HepG2 (cell line): ENCODE data around the gene GATC. TPM values are rescaled to one million over a fixed set of nuclear protein-coding genes. Genes with fewer than 3 reads are reported as not detected.

ENCODE experiments used
- ASH2L ChIP-seq: fragments of 300-600, 200-600 bp; sonication (generic); IDR thresholded peaks from 2 replicates; pipeline ENCODE4 v1.7.0; 2017; ENCODE audit warnings: low read depth, mild to moderate bottlenecking, moderate library complexity, mixed read lengths, low read length; ENCODE audit not compliant: insufficient read length
- CEBPB ChIP-seq: IDR thresholded peaks from 2 replicates; pipeline ENCODE4 v1.6.1; 2011; ENCODE audit warnings: low read depth, low read length, improper control_type of control experiment, borderline replicate concordance
- CHD2 ChIP-seq: IDR thresholded peaks from 2 replicates; pipeline ENCODE4 v1.6.1; 2011; ENCODE audit warnings: low read depth, low read length, improper control_type of control experiment
- DR1 ChIP-seq: sonication (generic); formaldehyde crosslinking; IDR thresholded peaks from 2 replicates; pipeline ENCODE4 v1.8.0; 2021; ENCODE audit warnings: mild to moderate bottlenecking, missing genetic modification reagents, inconsistent platforms
- FOXK1 ChIP-seq: sonication (generic); formaldehyde crosslinking; IDR thresholded peaks from 2 replicates; pipeline ENCODE4 v1.4.0; 2020; ENCODE audit warnings: low read depth, missing genetic modification reagents, borderline replicate concordance
- HHEX ChIP-seq: IDR thresholded peaks from 2 replicates; pipeline ENCODE4 v1.6.1; 2016; ENCODE audit warnings: control low read depth
- HOXD1 ChIP-seq: sonication (generic); formaldehyde crosslinking; IDR thresholded peaks from 2 replicates; pipeline ENCODE4 v1.5.0; 2020; ENCODE audit warnings: missing genetic modification reagents
- IKZF1 ChIP-seq: fragments of 450-650 bp; IDR thresholded peaks from 2 replicates; pipeline ENCODE4 v1.7.1; 2016
- JUNB ChIP-seq: sonication (generic); formaldehyde crosslinking; IDR thresholded peaks from 2 replicates; pipeline ENCODE4 v1.8.0; 2022; ENCODE audit warnings: missing genetic modification reagents, mild to moderate bottlenecking, borderline replicate concordance
- KLF11 ChIP-seq: IDR thresholded peaks from 2 replicates; pipeline ENCODE4 v1.6.1; 2016; ENCODE audit warnings: missing compliant biosample characterization
- KLF6 ChIP-seq: IDR thresholded peaks from 2 replicates; pipeline ENCODE4 v1.8.0; 2016; ENCODE audit warnings: missing biosample characterization, missing genetic modification reagents
- PHF8 ChIP-seq: sonication (generic); formaldehyde crosslinking; IDR thresholded peaks from 2 replicates; pipeline ENCODE4 v1.5.0; 2020; ENCODE audit warnings: missing genetic modification reagents
- POLR2A ChIP-seq, 2 experiments: IDR thresholded peaks; 2 replicates each; pipeline ENCODE4 v1.6.1; 2011; ENCODE audit warnings: low read depth in 2 of 2, low read length in 2 of 2, mild to moderate bottlenecking in 1 of 2, moderate library complexity in 1 of 2; ENCODE audit not compliant: insufficient read depth in 1 of 2
- RFXAP ChIP-seq: sonication (generic); formaldehyde crosslinking; IDR thresholded peaks from 2 replicates; pipeline ENCODE4 v1.4.0; 2020; ENCODE audit warnings: missing genetic modification reagents, borderline replicate concordance
- SUZ12 ChIP-seq: fragments of 150-350 bp; IDR thresholded peaks from 2 replicates; pipeline ENCODE4 v1.6.1; 2014; ENCODE audit warnings: low read depth, low read length
- TFDP1 ChIP-seq: IDR thresholded peaks from 2 replicates; pipeline ENCODE4 v1.6.1; 2016; ENCODE audit warnings: missing compliant biosample characterization, missing genetic modification reagents, borderline replicate concordance
- TOPORS ChIP-seq: sonication (generic); formaldehyde crosslinking; IDR thresholded peaks from 2 replicates; pipeline ENCODE4 v1.8.0; 2023; ENCODE audit warnings: mild to moderate bottlenecking, missing genetic modification reagents
- TRAFD1 ChIP-seq: sonication (generic); formaldehyde crosslinking; IDR thresholded peaks from 2 replicates; pipeline ENCODE4 v1.5.1; 2020; ENCODE audit warnings: missing genetic modification reagents, mild to moderate bottlenecking, borderline replicate concordance
- ZFP1 ChIP-seq: IDR thresholded peaks from 2 replicates; pipeline ENCODE4 v1.6.1; 2016
- ZFP36L1 ChIP-seq: sonication (generic); formaldehyde crosslinking; IDR thresholded peaks from 2 replicates; pipeline ENCODE4 v1.8.0; 2022; ENCODE audit warnings: mild to moderate bottlenecking, missing genetic modification reagents, moderate library complexity
- ZNF296 ChIP-seq: sonication (generic); formaldehyde crosslinking; conservative IDR thresholded peaks from 2 replicates; pipeline ENCODE4 v1.5.0; 2020; ENCODE audit warnings: mild to moderate bottlenecking, missing genetic modification reagents
- ZNF431 ChIP-seq: sonication (generic); formaldehyde crosslinking; IDR thresholded peaks from 2 replicates; pipeline ENCODE4 v1.9.0; 2022; ENCODE audit warnings: missing genetic modification reagents, low read depth, mild to moderate bottlenecking, borderline replicate concordance
- ZNF558 ChIP-seq: sonication (generic); formaldehyde crosslinking; IDR thresholded peaks from 2 replicates; pipeline ENCODE4 v1.9.0; 2022; ENCODE audit warnings: mild to moderate bottlenecking, missing genetic modification reagents, borderline replicate concordance
- ZNF768 ChIP-seq: sonication (generic); formaldehyde crosslinking; IDR thresholded peaks from 2 replicates; pipeline ENCODE4 v1.4.0; 2020; ENCODE audit warnings: missing genetic modification reagents
- ZNF83 ChIP-seq: sonication (generic); formaldehyde crosslinking; IDR thresholded peaks from 2 replicates; pipeline ENCODE4 v1.4.0; 2020; ENCODE audit warnings: missing genetic modification reagents, mild to moderate bottlenecking, borderline replicate concordance
- ZSCAN31 ChIP-seq: sonication (generic); formaldehyde crosslinking; IDR thresholded peaks from 2 replicates; pipeline ENCODE4 v1.5.0; 2020; ENCODE audit warnings: low read depth, mild to moderate bottlenecking, missing genetic modification reagents
- polyA plus RNA-seq, 8 experiments: library from polyadenylated mRNA; depleted of rRNA in 3 of 8; stranded (reverse) in 7 of 8; unstranded in 1 of 8; fragments of >200 nt; fragmentation: Illumina TruSeq in 4 of 8; extraction: Trizol in 4 of 8; gene quantifications; 2 replicates each; pipeline versions ENCODE4 v1.2.1 to v1.2.3, GENCODE V29; 2011 to 2016; ENCODE audit warnings: low read depth in 4 of 8, missing spikeins in 1 of 8, mixed read lengths in 1 of 8; ENCODE audit not compliant: insufficient read depth in 1 of 8
- total RNA-seq, 5 experiments: library from RNA; depleted of rRNA; stranded (reverse); fragments of >200 nt; fragmentation: Illumina TruSeq; extraction: Trizol; gene quantifications; 2 replicates each; pipeline ENCODE4 v1.2.3, GENCODE V29; 2016; ENCODE audit warnings: low read depth in 1 of 5
- TF ChIP-seq, protein P1 (sequence below): sonication (generic); formaldehyde crosslinking; IDR thresholded peaks from 2 replicates; pipeline ENCODE4 v1.4.0; 2020; ENCODE audit warnings: missing genetic modification reagents, borderline replicate concordance

The GATC gene
- total and polyA plus RNA-seq, 2 of the 13 experiments (the other 11 are each of a cell fraction or from before 2014, with no cell fraction given) = 17.7 to 29.7 TPM

GRCh38 chr12:120495731-120496412 lies 49.6 kb downstream of the GATC start, which contains the start of gene DYNLL1 (continued):
- TF ChIP-seq TRAFD1 (CRISPR knock-in tag) (no peak), ZNF558 (CRISPR knock-in tag) (peak; percentile 91; the same call in 1 of the 2 replicates), KLF6 (CRISPR knock-in tag) (peak; percentile 12; the same call in 1 of the 2 replicates), ZNF768 (peak; percentile 35; the same call in 1 of the 2 replicates), TFDP1 (CRISPR knock-in tag) (peak; percentile 30; the same call in 1 of the 2 replicates), RFXAP (0 out of 2 replicates have a peak, but pooled peaks have one; percentile 69), CEBPB (no peak), ZFP1 (CRISPR knock-in tag) (no peak), ZSCAN31 (CRISPR knock-in tag) (peak; percentile 51; the same call in 1 of the 2 replicates), FOXK1 (CRISPR knock-in tag) (peak; percentile 79), PHF8 (peak; percentile 69; the same call in 1 of the 2 replicates), TOPORS (CRISPR knock-in tag) (peak; percentile 73; the same call in 1 of the 2 replicates), ZNF83 (CRISPR knock-in tag) (no peak), HHEX (no peak), DR1 (CRISPR knock-in tag) (peak; percentile 97), ZNF296 (CRISPR knock-in tag) (no peak), KLF11 (CRISPR knock-in tag) (peak; percentile 66; the same call in 1 of the 2 replicates), JUNB (CRISPR knock-in tag) (no peak), ASH2L (peak; percentile 37), IKZF1 (no peak), ZNF431 (CRISPR knock-in tag) (peak; percentile 68; the same call in 1 of the 2 replicates), CHD2 (no peak), SUZ12 (peak; percentile 41; the same call in 1 of the 2 replicates), HOXD1 (CRISPR knock-in tag) (peak; percentile 40; the same call in 1 of the 2 replicates), POLR2A (IDR thresholded peaks at IDR 0.05; ENCODE audit: insufficient read depth in 1 of 2, low read depth in 2 of 2, low read length in 2 of 2) (peak; percentile 95 to 100), ZFP36L1 (no peak)
- TF ChIP-seq, protein P1, sequence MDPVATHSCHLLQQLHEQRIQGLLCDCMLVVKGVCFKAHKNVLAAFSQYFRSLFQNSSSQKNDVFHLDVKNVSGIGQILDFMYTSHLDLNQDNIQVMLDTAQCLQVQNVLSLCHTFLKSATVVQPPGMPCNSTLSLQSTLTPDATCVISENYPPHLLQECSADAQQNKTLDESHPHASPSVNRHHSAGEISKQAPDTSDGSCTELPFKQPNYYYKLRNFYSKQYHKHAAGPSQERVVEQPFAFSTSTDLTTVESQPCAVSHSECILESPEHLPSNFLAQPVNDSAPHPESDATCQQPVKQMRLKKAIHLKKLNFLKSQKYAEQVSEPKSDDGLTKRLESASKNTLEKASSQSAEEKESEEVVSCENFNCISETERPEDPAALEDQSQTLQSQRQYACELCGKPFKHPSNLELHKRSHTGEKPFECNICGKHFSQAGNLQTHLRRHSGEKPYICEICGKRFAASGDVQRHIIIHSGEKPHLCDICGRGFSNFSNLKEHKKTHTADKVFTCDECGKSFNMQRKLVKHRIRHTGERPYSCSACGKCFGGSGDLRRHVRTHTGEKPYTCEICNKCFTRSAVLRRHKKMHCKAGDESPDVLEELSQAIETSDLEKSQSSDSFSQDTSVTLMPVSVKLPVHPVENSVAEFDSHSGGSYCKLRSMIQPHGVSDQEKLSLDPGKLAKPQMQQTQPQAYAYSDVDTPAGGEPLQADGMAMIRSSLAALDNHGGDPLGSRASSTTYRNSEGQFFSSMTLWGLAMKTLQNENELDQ (CRISPR knock-in tag) = no peak
